RKO (cell line): ENCODE data around the gene SORCS3.
A peak's percentile ranks its signal among the peaks of the same experiment; 100 is the strongest.

Experiments
- DNase-seq: peaks from one replicate; pipeline ENCODE4 v3.0.0-alpha.2; 2016; ENCODE audit warnings: low spot score

Gene SORCS3

DNA sequence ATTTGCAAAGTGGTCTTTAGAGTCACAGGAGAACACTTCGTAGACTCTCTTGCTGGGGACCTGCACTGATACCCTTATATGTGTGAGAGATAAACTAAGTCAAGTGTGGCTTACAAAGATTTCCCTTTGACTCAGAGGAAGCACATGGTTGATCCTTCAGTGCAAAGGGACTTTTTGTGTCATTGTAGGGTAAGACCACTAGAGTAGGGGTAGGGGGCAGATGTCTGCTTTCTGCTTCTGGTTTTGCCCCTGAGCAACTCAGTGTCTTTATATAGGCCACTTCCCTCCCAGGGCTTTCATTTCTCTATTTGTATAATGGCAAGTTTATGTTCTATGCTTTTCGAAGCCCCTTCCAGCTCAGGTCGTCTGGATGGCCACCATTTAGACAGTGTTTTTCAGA, 281.7 kb downstream of the SORCS3 start:
- no peak for DNase-seq

DNA sequence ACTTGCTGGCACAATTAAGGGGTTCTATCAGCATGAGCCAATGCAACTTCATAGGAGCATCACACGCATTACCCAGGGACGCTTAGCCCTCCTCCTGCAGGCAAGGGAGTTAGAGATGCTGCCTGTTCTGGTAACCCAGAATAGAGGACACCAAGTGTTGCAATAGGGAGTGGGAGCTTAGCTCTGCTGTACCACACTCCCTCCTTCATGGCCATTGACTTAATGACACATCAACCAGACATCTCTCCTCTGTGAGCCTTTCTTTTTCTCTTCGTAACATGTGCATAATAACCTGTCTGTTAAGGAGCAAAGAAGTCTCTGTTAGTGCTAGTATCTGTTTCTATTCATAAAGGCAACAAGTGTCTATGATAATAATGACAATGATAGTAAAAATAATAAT, 282.4 kb downstream of the SORCS3 start:
- no peak for DNase-seq

- no peak for DNase-seq
Observed at GRCh38 chr10:104924101-104924795, 283.2 kb downstream of the SORCS3 start.

- peak; percentile 51 for DNase-seq
Observed at GRCh38 chr10:104925232-104925851, 284.3 kb downstream of the SORCS3 start.

- DNase-seq: no peak
Observed at GRCh38 chr10:104928734-104929133, 287.6 kb downstream of the SORCS3 start.

- DNase-seq: no peak
Observed at GRCh38 chr10:104931612-104932134, 290.6 kb downstream of the SORCS3 start.

DNA sequence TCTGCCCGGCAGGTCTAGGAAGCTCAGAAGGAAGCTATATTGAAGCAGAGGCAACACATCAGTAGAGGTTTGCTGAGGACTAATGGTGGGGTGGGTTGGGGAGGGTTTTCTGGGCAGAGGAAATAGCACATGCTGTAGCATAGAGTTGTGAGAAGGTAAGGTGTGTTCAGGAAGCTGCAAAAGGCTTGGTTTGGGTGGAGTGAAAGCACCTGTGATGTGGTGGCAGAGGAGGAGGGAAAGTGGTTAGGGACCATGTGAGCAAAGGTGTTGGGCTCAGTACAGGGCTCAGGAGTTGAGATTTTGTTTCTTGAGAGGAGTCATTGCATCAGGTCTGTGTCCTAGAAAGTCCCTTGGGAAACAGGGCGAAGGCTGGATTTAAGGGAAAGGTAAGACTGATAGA, 294.6 kb downstream of the SORCS3 start:
- DNase-seq: no peak

- peak; percentile 62 for DNase-seq
Observed at GRCh38 chr10:104937567-104937966, 296.5 kb downstream of the SORCS3 start.

- no peak for DNase-seq
Observed at GRCh38 chr10:104938031-104938430, 296.9 kb downstream of the SORCS3 start.

GRCh38 chr10:104941662-104942061, 300.6 kb downstream of the SORCS3 start:
- no peak for DNase-seq

GRCh38 chr10:104947314-104947713, 306.2 kb downstream of the SORCS3 start:
- DNase-seq: no peak

DNA sequence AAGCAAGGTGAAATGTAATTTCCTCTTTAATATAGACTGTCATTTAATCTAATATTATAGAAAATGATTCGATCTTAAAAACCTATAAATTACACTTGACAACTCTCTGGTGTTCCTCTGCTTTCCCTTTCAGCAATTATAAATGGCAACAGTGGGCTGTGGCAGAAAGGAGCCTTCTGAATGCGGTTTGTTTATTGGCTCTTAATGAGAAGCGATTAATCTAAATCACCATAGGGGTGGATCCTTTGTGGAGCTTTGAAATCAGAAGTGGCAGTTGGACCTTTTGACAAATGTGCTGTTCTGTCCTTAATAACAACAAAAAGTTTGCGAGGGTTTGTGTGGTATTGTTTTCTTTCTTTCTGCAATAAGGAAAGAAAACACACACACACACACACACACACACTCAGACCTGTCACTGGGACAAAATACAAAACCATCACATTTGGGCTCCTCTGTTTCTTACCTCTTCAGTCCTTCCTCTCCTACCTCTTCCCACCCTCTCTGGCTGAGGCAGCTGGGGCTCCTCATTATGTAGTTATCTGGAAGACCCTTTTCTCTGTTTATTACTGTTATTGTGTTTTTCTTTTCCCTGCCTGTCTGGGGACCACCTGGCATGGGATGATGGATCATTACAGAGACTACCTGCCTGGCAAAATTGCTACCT, 316.2 kb downstream of the SORCS3 start:
- DNase-seq: no peak

- no peak for DNase-seq
Observed at GRCh38 chr10:104966563-104967297, 325.6 kb downstream of the SORCS3 start.

DNA sequence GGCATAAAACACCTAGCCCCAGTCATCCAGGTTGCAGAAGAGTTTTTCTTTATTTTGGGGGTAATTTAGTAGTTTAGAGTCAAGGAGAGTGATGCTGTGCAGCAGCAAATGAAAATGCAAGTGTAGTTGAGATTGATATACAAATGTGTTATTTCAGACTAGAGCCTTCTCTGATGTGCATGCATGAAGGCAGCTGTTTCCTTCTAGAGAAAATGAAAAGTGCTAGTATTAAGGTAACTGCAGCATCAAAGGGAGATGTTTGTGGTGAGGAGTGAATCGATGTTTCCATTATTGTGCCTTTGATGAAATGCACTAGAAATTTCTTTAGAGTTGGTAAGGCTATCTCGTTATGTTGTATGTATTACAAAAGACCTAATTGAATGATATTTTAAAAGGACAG, 339.3 kb downstream of the SORCS3 start:
- no peak for DNase-seq

GRCh38 chr10:104981995-104982394, 340.9 kb downstream of the SORCS3 start:
- no peak for DNase-seq

- DNase-seq: no peak
Observed at GRCh38 chr10:104988686-104989085, 347.6 kb downstream of the SORCS3 start.

- no peak for DNase-seq
Observed at GRCh38 chr10:104989880-104990279, 348.8 kb downstream of the SORCS3 start.

DNA sequence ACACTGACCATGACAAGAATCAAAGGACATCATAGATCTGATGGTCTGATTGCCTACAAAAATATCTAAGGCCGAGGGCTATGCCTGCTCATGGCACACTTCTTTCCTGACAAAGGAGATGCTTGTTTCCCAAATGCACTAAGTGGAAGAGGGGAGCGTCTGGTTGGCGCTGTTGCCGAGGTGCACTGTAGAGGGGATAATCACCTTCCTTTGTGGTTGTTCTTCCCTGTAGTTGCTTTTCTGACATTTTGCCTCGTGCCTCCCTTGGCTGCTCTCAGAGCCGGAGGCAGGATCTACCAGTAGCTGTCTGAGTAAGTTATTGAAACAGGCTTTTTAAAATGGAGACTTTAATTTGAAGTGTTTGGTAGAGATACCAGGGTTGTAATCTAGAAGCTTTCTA, 352.0 kb downstream of the SORCS3 start:
- no peak for DNase-seq

DNA sequence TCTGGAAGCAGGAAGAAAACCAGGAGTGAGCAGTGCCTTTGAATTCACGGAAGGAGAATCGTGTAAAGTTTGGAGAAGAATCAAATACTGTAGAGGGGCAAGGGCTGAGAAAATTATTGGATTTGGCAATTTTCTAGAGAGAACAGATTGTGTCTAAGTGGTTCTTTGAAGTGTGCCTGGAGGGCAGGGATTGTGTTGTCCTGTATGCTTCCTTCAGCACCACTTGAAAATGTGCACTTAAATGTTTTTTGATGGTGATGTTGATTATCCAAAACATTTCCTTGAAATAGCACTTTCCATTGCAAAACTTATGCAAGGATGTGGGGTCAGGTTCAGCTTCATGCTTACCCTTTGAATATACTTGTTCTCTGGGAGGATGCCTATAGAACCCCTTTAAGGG, 360.2 kb downstream of the SORCS3 start:
- no peak for DNase-seq

DNA sequence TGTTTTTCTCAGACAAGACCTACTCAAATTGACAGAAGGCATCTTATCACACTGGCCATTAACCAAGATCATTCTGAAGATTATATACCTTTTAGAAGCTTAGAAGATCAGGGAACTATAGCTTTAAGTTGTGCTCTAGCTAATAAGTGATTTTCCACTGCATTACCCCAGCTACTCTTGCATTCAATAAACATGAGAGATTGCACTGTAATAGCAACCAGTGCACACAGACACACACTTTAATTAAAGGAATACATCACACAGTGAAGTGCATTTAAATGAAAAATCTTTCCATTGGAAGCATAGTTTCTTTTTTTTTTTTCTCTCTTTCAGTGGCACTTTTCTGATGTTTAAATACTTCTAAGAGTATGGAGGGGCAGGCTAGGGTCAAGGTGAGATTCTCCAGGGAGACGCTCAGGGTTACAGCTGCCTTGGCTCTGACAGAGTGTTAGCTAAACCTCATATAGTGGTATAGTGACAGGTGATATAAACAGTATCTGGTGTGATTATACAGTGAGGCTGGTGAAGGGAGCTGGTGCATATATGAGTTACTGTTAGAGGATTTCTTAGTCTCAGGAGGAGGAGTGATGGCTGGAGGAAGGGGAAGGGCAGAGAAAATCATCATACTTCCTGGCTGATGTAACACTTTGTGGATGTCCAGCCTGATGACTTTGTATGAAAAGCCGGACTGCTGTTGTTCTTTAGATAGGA, 369.5 kb downstream of the SORCS3 start:
- DNase-seq: no peak

- DNase-seq: no peak
Observed at GRCh38 chr10:105017116-105017515, 376.0 kb downstream of the SORCS3 start.

DNA sequence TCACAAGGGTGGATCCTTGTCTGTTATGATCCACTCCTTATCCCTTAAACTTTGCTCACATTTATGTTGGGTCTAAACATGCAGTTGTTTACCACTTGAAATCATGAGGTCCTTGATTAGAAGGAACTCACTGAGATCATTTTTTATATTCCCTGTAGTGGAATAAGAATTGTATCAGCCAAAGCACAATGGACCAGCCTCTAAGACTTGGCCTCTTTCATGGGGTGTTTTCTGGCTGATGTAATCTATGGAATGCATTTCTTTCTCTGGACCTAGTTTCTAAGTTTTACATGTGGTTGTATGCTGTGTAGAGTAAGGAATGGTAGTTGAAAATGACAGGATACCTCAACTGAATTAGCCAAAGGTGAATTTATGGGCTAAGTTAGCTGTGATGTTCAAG, 376.6 kb downstream of the SORCS3 start:
- DNase-seq: no peak
